ENCODE measurements around the gene HSPG2. TPM values are rescaled to one million over a fixed set of nuclear protein-coding genes. Genes with fewer than 3 reads are reported as not detected.
A peak's percentile ranks its signal among the peaks of the same experiment; 100 is the strongest.

Gene HSPG2
- total and polyA plus RNA-seq, 2 of the 13 experiments (the other 11 are each of a cell fraction or from before 2014, with no cell fraction given) = 9.1 to 13.1 TPM

DNA sequence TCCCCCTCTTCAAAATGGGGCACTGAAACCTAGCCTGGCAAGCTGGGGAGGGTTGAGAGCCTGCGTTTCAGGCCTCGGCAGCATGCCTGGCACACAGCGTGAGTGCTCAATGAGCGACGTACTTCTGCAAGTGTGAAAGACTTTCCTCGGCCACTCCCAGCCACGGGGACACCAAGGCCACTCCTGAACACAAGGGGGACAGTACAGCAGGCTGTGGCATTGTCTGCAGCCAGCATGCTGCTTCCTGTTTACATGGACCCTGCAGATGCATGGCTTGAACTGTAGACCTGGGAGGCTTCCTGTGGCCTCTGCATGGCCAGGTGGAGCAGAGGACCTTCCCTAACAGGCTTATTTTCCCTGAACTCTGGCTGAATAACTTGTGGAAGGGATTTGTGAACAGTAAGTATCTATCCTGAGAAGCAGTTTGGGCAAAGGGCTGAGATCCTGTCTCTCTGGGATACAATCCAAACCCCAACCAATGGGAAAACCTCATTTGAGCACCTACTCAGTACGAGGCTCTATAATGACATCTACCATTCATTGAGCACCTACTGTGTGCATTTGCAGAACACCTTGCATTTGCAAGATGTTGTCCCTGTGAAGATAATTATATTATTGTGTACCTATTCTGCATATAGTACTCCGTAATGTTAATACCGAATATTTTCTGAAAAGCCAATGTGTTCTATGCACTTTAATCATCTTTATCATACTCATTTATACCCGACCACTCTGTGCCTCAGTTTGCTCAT is 9.9 kb upstream of the HSPG2 start (continued):
- TF ChIP-seq, protein P1, sequence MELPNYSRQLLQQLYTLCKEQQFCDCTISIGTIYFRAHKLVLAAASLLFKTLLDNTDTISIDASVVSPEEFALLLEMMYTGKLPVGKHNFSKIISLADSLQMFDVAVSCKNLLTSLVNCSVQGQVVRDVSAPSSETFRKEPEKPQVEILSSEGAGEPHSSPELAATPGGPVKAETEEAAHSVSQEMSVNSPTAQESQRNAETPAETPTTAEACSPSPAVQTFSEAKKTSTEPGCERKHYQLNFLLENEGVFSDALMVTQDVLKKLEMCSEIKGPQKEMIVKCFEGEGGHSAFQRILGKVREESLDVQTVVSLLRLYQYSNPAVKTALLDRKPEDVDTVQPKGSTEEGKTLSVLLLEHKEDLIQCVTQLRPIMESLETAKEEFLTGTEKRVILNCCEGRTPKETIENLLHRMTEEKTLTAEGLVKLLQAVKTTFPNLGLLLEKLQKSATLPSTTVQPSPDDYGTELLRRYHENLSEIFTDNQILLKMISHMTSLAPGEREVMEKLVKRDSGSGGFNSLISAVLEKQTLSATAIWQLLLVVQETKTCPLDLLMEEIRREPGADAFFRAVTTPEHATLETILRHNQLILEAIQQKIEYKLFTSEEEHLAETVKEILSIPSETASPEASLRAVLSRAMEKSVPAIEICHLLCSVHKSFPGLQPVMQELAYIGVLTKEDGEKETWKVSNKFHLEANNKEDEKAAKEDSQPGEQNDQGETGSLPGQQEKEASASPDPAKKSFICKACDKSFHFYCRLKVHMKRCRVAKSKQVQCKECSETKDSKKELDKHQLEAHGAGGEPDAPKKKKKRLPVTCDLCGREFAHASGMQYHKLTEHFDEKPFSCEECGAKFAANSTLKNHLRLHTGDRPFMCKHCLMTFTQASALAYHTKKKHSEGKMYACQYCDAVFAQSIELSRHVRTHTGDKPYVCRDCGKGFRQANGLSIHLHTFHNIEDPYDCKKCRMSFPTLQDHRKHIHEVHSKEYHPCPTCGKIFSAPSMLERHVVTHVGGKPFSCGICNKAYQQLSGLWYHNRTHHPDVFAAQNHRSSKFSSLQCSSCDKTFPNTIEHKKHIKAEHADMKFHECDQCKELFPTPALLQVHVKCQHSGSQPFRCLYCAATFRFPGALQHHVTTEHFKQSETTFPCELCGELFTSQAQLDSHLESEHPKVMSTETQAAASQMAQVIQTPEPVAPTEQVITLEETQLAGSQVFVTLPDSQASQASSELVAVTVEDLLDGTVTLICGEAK (IDR thresholded peaks at IDR 0.05) = no peak
- TF ChIP-seq, protein P1 (CRISPR knock-in tag; IDR thresholded peaks at IDR 0.05) = 0 out of 2 replicates have a peak, but pooled peaks have one; percentile 47
- TF ChIP-seq TBX2 (CRISPR knock-in tag; IDR thresholded peaks at IDR 0.05; ENCODE audit: borderline replicate concordance) = peak; percentile 85; the same call in 1 of the 2 replicates
- peak; percentile 53; the same call in 1 of the 2 replicates for TF ChIP-seq ZNF607 (CRISPR knock-in tag; IDR thresholded peaks at IDR 0.05; ENCODE audit: borderline replicate concordance)
- no peak for TF ChIP-seq ZNF746 (CRISPR knock-in tag; IDR thresholded peaks at IDR 0.05)
- TF ChIP-seq, protein P2, sequence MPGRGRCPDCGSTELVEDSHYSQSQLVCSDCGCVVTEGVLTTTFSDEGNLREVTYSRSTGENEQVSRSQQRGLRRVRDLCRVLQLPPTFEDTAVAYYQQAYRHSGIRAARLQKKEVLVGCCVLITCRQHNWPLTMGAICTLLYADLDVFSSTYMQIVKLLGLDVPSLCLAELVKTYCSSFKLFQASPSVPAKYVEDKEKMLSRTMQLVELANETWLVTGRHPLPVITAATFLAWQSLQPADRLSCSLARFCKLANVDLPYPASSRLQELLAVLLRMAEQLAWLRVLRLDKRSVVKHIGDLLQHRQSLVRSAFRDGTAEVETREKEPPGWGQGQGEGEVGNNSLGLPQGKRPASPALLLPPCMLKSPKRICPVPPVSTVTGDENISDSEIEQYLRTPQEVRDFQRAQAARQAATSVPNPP (CRISPR knock-in tag; IDR thresholded peaks at IDR 0.05) = no peak
- no peak for TF ChIP-seq NR2F2 (IDR thresholded peaks at IDR 0.05; ENCODE audit: borderline replicate concordance, low read depth)
- TF ChIP-seq ZNF703 (CRISPR knock-in tag; IDR thresholded peaks at IDR 0.05; ENCODE audit: borderline replicate concordance) = no peak
- TF ChIP-seq EP300 (IDR thresholded peaks at IDR 0.05; ENCODE audit: low read depth in 2 of 2, low read length in 2 of 2) = peak; percentile 21 to 32; a peak in 2 of 4 replicates
- TF ChIP-seq EP300 (CRISPR knock-in tag; IDR thresholded peaks at IDR 0.05; ENCODE audit: borderline replicate concordance) = no peak; the same call in 1 of the 2 replicates
- TF ChIP-seq PRMT3 (CRISPR knock-in tag; IDR thresholded peaks at IDR 0.05; ENCODE audit: borderline replicate concordance, low read depth) = no peak
- no peak for TF ChIP-seq MED13 (CRISPR knock-in tag; IDR thresholded peaks at IDR 0.05)
- no peak for TF ChIP-seq ZNF30 (CRISPR knock-in tag; IDR thresholded peaks at IDR 0.05)
- 0 out of 2 replicates have a peak, but pooled peaks have one; percentile 20 for TF ChIP-seq ZSCAN25 (CRISPR knock-in tag; IDR thresholded peaks at IDR 0.05)
- TF ChIP-seq, protein P3, sequence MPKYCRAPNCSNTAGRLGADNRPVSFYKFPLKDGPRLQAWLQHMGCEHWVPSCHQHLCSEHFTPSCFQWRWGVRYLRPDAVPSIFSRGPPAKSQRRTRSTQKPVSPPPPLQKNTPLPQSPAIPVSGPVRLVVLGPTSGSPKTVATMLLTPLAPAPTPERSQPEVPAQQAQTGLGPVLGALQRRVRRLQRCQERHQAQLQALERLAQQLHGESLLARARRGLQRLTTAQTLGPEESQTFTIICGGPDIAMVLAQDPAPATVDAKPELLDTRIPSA (CRISPR knock-in tag; IDR thresholded peaks at IDR 0.05; ENCODE audit: borderline replicate concordance) = no peak
- TF ChIP-seq ARID2 (CRISPR knock-in tag; IDR thresholded peaks at IDR 0.05; ENCODE audit: borderline replicate concordance) = no peak
- TF ChIP-seq, protein P4, sequence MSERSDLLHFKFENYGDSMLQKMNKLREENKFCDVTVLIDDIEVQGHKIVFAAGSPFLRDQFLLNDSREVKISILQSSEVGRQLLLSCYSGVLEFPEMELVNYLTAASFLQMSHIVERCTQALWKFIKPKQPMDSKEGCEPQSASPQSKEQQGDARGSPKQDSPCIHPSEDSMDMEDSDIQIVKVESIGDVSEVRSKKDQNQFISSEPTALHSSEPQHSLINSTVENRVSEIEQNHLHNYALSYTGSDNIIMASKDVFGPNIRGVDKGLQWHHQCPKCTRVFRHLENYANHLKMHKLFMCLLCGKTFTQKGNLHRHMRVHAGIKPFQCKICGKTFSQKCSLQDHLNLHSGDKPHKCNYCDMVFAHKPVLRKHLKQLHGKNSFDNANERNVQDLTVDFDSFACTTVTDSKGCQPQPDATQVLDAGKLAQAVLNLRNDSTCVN (CRISPR knock-in tag; IDR thresholded peaks at IDR 0.05; ENCODE audit: borderline replicate concordance) = peak; percentile 88
